HG03571 (cell line): ENCODE results near the gene TNFAIP2.
"Not testable (repeated sequence)": the region's sequence is repeated elsewhere in the genome, so short reads cannot be mapped to it uniquely, and the experiment has no call there.

ENCODE experiments used
- ATAC-seq: cut with Tn5 transposase; IDR thresholded peaks from one replicate; pipeline ENCODE4 v1.9.1; 2021; ENCODE audit not compliant: unreplicated experiment

The TNFAIP2 gene

GRCh38 chr14:103105580-103106150, 17.6 kb upstream of the TNFAIP2 start:
- ATAC-seq, result no peak

DNA sequence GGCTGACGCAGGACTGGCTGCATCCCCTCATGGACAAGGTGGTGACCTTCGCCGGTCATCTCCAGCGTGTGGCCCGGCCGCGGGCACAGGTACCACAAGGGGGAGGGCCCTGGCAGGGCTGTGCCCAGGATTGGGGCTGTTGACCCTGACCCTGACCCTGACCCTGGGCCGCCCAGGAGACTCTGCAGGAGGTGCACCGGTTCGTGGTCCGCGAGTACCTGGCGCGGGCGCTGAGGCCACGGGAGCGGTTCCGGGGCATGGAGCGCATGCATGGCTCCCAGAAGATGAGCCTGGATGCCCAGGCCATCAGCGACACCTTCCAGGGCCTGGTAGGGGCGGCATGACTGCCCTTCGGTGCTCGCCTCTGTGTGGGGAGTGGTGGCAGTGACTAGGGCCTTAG, 15.8 kb upstream of the TNFAIP2 start:
- no peak for ATAC-seq

DNA sequence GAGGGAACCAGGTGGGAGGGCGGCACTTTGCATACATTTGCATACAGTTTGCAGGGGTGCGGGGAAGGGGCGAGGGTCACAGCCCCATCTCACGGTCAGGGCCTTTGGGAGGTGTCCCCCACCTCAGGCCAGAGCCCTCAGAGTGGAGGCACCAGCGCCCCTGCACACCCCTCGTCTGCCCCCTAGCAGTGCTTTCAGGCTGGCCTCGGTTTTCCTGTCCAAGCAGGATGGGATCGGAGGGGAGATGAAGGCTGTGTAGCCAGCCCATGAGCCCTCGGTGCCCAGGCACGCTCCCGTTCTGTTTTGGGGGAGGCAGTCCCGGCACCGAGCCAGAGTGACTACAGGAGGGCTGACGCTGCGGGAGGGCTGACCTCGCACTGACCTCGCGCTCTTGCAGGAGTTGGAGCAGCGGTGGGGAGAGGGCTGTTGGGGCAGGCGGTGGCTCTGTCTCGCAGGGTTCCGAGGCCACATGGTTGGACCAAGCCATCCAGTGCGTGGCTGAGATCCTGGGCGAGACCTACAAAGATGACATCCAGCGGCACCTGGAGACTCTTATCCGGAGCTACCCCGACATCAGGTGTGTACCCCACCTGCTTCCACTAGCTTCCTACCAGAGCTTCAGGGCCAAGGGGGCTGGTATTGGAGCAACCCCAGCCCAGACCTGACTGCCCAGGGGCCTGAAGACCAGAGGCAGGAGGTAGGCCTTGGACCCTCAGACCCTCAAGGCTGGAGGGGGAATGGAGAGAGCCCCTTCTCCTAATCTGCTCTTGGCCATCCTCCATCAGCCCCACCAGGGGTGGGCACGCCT, 15.1 kb upstream of the TNFAIP2 start:
- ATAC-seq, result no peak

GRCh38 chr14:103108749-103109207, 14.5 kb upstream of the TNFAIP2 start:
- ATAC-seq, result peak; percentile 33

GRCh38 chr14:103109535-103110441, 13.5 kb upstream of the TNFAIP2 start:
- no peak for ATAC-seq

DNA sequence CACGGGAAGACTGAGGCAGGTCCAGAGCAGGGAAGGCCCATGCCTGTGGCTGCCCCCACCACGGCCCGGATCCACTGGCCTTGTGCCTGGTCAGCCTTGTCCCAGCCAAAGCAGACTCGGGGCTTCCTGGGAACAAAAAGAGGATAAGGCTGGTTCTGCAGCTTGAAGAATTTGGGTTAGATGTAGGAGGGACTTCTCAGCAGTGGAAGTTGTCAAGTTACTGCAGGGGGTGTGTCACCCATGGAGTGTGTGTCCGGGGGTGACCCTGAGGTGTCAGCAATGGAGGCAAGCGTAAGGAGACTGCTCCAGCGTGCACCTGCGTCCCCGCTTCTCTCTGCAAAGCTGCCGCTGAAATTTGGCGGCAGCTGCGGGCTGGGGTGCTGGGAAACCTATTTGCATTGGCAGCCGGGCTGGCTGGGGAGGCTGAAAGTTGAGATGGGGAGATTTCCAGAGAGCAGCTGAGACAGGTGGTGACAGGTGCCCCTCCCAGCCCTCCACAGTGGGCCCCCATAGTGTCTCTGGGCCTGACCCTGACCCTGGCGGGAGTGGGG, 12.5 kb upstream of the TNFAIP2 start:
- ATAC-seq, result no peak

DNA sequence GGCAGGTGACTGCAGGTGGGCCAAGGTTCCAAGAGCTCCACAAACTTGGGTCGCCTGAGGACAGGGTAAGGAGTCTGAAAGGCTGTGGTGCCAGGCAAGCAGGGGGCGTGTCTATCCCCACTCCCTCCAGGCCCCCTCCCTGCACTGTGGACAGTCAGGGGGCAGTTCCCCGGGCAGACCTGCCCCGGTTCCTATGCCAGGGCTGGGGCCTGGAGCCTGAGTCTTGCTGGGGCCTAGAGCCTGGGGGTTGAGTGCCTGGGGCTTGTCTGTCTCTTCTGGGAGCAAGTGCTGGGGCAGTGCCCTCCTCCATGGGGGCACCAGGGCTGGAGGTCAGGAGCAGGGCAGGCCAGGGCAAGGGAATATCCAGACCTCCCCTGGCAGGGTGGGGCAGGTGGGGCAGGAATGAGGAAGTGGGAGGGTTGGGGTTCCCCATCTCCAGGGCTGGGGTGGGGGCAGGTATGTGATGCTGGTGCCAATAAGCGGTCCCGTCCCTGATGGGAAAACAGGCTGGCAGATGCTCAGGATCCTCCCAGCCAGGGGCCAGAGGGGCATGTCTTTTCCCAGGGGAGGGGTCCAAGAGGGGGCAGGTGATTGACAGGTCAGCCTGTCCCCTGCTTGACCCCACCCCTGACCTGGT, 11.9 kb upstream of the TNFAIP2 start:
- ATAC-seq, result no peak

- ATAC-seq, result no peak
Measured at GRCh38 chr14:103112400-103113243, 10.6 kb upstream of the TNFAIP2 start.

DNA sequence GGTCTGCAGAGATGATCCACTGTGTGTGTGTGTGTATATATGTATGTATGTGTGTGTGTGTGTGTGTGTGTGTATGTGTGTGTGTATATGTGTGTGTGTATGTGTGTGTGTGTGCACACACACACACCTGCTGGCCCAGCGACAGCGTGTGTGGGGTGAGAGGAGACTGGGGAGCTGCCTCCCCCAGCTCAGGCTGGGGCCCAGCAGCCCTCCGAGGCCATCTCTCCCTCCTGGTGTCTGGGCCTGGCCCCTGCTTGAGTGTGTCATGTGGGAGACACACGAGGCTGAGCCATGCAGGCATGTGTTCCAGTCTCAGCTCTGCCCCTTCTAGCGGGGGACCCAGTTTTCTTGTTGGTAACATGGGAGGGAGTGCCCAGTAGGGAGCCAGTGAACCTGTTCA, 10.0 kb upstream of the TNFAIP2 start:
- no peak for ATAC-seq

DNA sequence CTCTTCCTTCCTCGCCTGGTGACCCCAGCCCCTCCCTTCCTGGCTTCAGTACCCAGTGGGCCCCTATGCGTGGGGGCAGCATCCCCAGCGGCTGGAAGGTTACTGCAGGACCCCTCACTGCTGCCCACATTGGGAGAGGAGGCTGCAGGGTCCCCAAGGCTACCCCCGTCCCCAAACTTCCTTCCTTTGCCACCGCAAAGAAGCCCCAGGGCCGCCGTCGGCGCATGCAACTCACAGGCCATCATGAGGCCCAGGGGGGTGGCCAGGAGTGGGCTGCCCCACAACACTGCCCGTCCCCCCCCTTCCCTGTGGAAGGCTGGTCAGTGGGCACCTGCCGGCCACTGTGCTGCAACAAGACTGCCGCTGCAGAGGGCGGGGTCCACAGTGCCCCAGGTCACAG, 9.5 kb upstream of the TNFAIP2 start:
- no peak for ATAC-seq

GRCh38 chr14:103115086-103115679, 8.1 kb upstream of the TNFAIP2 start:
- ATAC-seq, result not testable (repeated sequence)

- no peak for ATAC-seq
Measured at GRCh38 chr14:103115845-103116572, 7.3 kb upstream of the TNFAIP2 start.

DNA sequence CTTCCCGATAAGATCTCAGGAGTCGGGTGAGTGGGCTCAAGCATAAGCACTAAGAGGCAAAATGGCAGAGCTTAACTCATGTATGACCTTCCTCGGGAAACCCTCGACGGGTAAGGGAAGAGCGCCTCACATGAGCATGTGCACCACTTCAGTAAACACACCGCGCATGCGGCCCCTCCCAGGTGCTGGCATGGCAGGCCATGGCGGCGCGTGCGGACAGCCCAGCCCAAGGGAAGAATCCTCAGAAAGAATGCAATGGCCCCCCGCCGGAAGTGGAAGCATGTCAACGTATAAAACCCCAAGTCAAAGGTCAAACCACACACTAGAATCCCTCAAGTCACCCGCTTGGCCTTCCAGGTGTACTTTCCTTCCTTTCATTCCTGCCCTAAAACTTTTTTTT, 6.6 kb upstream of the TNFAIP2 start:
- ATAC-seq, result no peak

DNA sequence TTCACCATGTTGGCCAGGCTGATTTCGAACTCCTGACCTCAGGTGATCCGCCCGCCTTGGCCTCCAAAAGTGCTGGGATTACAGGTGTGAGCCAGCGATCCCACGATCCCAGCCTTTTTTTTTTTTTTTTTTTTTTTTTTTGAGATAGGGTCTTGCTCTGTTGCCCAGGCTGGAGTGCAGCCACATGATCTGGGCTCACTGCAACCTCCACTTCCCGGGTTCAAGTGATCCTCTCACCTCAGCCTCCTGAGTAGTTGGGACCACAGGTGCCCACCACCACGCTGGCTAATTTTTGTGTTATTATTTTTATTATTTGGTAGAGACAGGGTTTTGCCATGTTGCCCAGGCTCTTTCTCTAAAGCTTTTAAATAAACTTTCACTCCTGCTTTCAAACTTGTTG, 5.8 kb upstream of the TNFAIP2 start:
- not testable (repeated sequence) for ATAC-seq

GRCh38 chr14:103118018-103118662, 5.1 kb upstream of the TNFAIP2 start:
- no peak for ATAC-seq

DNA sequence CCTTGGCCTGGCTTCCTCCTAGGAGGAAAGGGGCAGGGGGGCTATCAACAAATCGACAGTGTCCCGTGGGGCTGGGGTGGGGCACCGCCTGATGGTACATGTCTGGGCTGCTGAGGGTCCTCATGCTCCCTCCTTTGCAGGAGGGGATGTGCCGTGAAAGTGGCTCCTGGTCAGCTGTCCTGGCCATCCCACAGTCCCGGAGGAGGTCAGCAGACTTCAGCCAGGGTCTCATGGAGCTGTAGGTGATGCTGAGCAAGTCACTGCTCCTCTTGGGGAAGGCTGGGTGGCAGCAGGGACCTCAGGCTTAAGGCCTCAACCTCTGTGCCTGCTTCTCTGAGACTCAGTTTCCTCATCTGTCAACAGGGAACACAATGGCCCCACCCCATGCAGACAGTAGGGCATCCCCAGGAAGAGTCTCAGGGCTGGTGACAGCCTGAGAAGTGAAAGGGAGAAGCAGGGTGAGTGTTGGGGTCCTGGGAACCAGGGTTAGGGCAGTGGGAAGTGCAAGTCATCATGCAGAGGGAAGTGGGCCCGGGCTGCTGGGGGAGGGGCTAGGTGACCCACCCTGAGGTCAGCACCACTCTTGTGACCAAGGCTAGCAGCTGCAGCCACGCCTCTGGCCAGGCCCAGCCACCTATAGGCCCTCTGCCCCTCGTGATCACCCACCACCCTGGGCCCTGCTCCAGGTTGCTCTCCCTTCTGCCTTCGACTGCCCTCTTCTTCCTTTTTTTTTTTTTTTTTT, 4.4 kb upstream of the TNFAIP2 start:
- no peak for ATAC-seq

GRCh38 chr14:103119527-103119926, 3.7 kb upstream of the TNFAIP2 start:
- not testable (repeated sequence) for ATAC-seq
